Testis (tissue), 3 donors: Measurements from ENCODE around the gene UBE2D1. TPM values are rescaled to one million over a fixed set of nuclear protein-coding genes. Genes with fewer than 3 reads are reported as not detected.

ENCODE experiments used
- DNase-seq: peaks from one replicate; pipeline ENCODE4 v3.0.0-alpha.2; 2019
- H3K27ac ChIP-seq, 2 donors: fragments of 200-600 bp; sonication (generic); one replicate each; pipeline ENCODE4 v1.5.1; 2019
- H3K27me3 ChIP-seq: fragments of 200-600 bp; sonication (generic); one replicate; pipeline ENCODE4 v1.5.1; 2019
- H3K36me3 ChIP-seq: fragments of 200-600 bp; sonication (generic); one replicate; pipeline ENCODE4 v1.5.1; 2017; ENCODE audit warnings: low read depth; ENCODE audit errors: missing control alignments
- H3K4me1 ChIP-seq: fragments of 200-600 bp; sonication (generic); one replicate; pipeline ENCODE4 v1.5.1; 2019
- H3K4me3 ChIP-seq, 2 donors: fragments of 200-600 bp; sonication (generic); one replicate each; pipeline ENCODE4 v1.5.1; 2017 to 2019
- H3K9me3 ChIP-seq: fragments of 200-600 bp; sonication (generic); one replicate; pipeline ENCODE4 v1.5.1; 2017
- CTCF ChIP-seq, 3 experiments: fragments of 450-650 bp in 2 of 3; fragments of 200-600 bp in 1 of 3; sonication (generic) in 1 of 3; IDR thresholded peaks; one replicate each; pipeline ENCODE4 v1.5.1; 2016 to 2019; ENCODE audit warnings: antibody characterized with exemption in 3 of 3, mild to moderate bottlenecking in 2 of 3, moderate library complexity in 1 of 3
- POLR2A ChIP-seq: fragments of 450-650 bp; IDR thresholded peaks from one replicate; pipeline ENCODE4 v1.6.1; 2017; ENCODE audit warnings: antibody characterized with exemption, mild to moderate bottlenecking, moderate library complexity
- WGBS, 2 donors: methylation state at CpG; one replicate each; pipeline ENCODE4 v1.1.5; 2018; 5-methylcytosine and 5-hydroxymethylcytosine counted together
- intact Hi-C: fragments of 100-400 bp; cut with DNase I; formaldehyde crosslinking; loops from one replicate; pipeline ENCODE4 v1.15.1; 2023; ENCODE audit warnings: low total_unique reads
- polyA plus RNA-seq: library from polyadenylated mRNA; stranded (reverse); fragments of 350-450 nt; fragmentation: Illumina TruSeq; extraction: RNeasy Lipid Tissue Mini Kit (QIAGEN cat#74804); gene quantifications from one replicate; pipeline ENCODE4 v1.2.3, GENCODE V29; 2014; ENCODE audit warnings: low read depth, low replicate concordance; ENCODE audit not compliant: insufficient read depth
- total RNA-seq, 2 donors: library from RNA; depleted of rRNA; stranded (reverse); fragments of >200 nt; gene quantifications; one replicate each; pipeline ENCODE4 v1.2.3, GENCODE V29; 2016

Gene UBE2D1
- total and polyA plus RNA-seq, 3 donors from 2014 or later, result 8.4 to 13.1 (median 10.0) TPM

- 67 to 71% methylated on average over 1 of the region's 1 CpG for WGBS, 2 donors
- DNase-seq, result no peak
Observed at GRCh38 chr10:58347967-58348366, 13.2 kb downstream of the UBE2D1 start.

GRCh38 chr10:58348571-58349033 lies 13.8 kb downstream of the UBE2D1 start:
- no peak for DNase-seq

More at GRCh38 chr10:58347967-58348366, 13.2 kb downstream of the UBE2D1 start:
- TF ChIP-seq CTCF (IDR thresholded peaks at IDR 0.05) (no peak), POLR2A (no peak)
- Histone ChIP-seq H3K27ac (no peak overlapping the region), H3K4me1 (peaks cover 6% of the 10 kb centered on the region), H3K36me3 (no peaks in the 10 kb centered on the region), H3K27me3 (no peaks in the 10 kb centered on the region), H3K9me3 (no peaks in the 10 kb centered on the region), H3K4me3 (no peak overlapping the region)
- intact Hi-C loops, result no loop called here

GRCh38 chr10:58350023-58350422 lies 15.2 kb downstream of the UBE2D1 start:
- no peak overlapping the region for H3K27ac ChIP-seq
- no peaks in the 10 kb centered on the region for H3K36me3 ChIP-seq
- H3K4me1 ChIP-seq, result no peaks in the 10 kb centered on the region
- WGBS, 2 donors, result 83 to 98% methylated on average over 2 of the region's 2 CpGs
- no peak for DNase-seq
- TF ChIP-seq POLR2A (no peak), CTCF (IDR thresholded peaks at IDR 0.05) (no peak)
- intact Hi-C loops, result no loop called here
- H3K9me3 ChIP-seq, result no peaks in the 10 kb centered on the region
- H3K4me3 ChIP-seq, result no peak overlapping the region
- H3K27me3 ChIP-seq, result no peaks in the 10 kb centered on the region

More at GRCh38 chr10:58348571-58349033, 13.8 kb downstream of the UBE2D1 start:
- no peak overlapping the region for H3K4me3 ChIP-seq
- no peaks in the 10 kb centered on the region for H3K27me3 ChIP-seq
- no peak overlapping the region for H3K27ac ChIP-seq
- no peaks in the 10 kb centered on the region for H3K9me3 ChIP-seq
- peaks cover 6% of the 10 kb centered on the region for H3K4me1 ChIP-seq
- WGBS, 2 donors, result 94 to 100% methylated on average over 2 of the region's 2 CpGs
- no peaks in the 10 kb centered on the region for H3K36me3 ChIP-seq
- intact Hi-C loops, result no loop called here
- TF ChIP-seq POLR2A, result no peak
- TF ChIP-seq CTCF (IDR thresholded peaks at IDR 0.05), result no peak

- intact Hi-C loops, result no loop called here
- Histone ChIP-seq H3K9me3 (no peaks in the 10 kb centered on the region), H3K36me3 (no peaks in the 10 kb centered on the region), H3K27me3 (no peaks in the 10 kb centered on the region), H3K27ac (no peak overlapping the region), H3K4me1 (no peaks in the 10 kb centered on the region), H3K4me3 (no peak overlapping the region)
- 92% methylated on average over 6 of the region's 6 CpGs for WGBS, 2 donors
- no peak for DNase-seq
- TF ChIP-seq CTCF (IDR thresholded peaks at IDR 0.05), result no peak
Observed at GRCh38 chr10:58350619-58351323, 16.0 kb downstream of the UBE2D1 start.
